GM19023 (cell line): ENCODE data around the gene NPEPPS.
"Not testable (repeated sequence)": the region's sequence is repeated elsewhere in the genome, so short reads cannot be mapped to it uniquely, and the experiment has no call there.

Experiments
- ATAC-seq: cut with Tn5 transposase; IDR thresholded peaks from one replicate; pipeline ENCODE4 v1.9.1; 2021; ENCODE audit warnings: mild to moderate bottlenecking, moderate library complexity; ENCODE audit not compliant: unreplicated experiment

The NPEPPS gene

DNA sequence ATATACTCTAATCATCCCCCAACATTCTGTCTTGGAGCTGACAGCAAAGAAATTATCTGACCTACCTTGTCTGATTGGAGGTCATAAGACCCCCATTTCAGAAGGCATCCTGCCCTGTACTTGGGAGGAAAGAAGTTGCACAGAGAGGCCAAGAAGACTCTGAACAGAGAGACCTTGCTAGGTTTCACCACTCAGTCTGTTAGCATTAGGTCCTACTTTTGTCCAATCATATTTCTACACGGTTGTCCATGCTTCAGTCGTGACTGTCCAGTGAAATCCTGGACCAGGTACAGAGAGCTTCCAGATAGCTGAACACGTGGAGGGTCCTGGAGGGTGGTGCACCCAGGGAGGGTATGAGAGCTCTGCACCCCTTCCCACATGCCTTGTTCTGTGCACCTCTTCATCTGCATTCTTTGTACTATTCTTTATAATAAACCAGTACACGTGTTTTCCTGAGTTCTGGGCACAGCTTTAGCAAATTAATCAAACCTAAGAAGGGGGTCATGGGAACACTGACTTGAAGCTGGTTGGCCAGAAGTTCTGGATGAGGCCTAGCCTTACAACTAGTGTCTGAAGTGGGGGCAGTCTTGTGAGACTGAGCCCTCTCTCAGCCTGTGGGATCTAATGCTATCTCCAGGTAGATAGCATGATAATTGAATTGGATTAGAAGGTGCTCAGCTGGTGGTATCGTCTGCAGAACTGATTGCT lies 30.9 kb downstream of the NPEPPS start:
- ATAC-seq: not testable (repeated sequence)

- not testable (repeated sequence) for ATAC-seq
Observed at GRCh38 chr17:47562406-47562705, 31.4 kb downstream of the NPEPPS start.

DNA sequence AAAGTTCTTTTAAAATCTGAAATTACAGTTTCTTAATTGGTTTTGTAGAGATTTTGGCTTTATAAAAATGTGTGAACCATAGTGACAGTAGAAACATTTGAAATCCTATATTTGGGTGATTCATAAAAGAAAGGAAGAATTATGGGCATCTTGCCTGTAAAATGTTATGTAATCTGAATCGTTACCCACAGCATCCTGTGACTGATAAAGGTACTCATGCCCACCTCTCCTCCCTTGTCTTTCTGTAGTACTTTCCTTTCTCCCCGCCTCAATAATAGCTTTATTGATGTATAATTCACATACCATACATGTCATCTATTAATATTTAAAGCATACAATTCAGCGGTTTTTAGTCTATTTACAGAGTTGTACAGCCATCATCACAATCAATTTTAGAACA lies 36.4 kb downstream of the NPEPPS start:
- not testable (repeated sequence) for ATAC-seq

- not testable (repeated sequence) for ATAC-seq
Observed at GRCh38 chr17:47572561-47572960, 41.7 kb downstream of the NPEPPS start.

- not testable (repeated sequence) for ATAC-seq
Observed at GRCh38 chr17:47582416-47582815, 51.5 kb downstream of the NPEPPS start.

DNA sequence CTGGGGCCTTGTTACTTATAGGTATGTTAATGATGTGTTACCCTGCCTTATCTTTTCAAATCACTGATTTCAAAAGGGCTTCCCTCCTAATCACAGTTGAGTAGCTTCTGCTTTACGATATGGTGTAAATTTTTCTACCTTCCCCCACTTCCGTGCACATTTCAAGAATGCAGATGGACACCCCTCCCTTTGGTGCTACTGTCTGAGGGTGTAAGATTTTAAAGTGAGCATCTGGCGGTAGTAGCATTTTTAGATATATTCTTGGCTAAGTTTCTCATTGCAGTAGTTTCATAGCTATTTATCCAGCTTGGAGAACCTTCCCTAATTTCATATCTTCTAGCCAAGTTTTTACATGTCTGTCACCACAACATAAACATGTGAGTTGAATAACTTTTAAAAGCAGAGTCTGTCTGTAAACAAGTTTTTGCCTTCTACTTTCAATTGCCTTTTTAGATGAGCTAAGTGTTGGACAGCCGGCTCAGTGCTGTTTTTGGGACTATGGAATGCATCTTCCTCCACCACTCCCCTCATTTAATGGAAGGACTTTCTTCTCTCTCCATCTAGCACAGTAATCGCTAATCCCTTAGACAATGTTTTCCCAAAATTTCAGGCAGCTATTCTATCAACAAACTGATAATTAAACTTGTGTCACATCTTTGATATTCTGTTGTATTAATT lies 55.6 kb downstream of the NPEPPS start:
- ATAC-seq: not testable (repeated sequence)

- not testable (repeated sequence) for ATAC-seq
Observed at GRCh38 chr17:47593522-47593921, 62.6 kb downstream of the NPEPPS start.

GRCh38 chr17:47603830-47604597 lies 73.1 kb downstream of the NPEPPS start:
- no peak for ATAC-seq

DNA sequence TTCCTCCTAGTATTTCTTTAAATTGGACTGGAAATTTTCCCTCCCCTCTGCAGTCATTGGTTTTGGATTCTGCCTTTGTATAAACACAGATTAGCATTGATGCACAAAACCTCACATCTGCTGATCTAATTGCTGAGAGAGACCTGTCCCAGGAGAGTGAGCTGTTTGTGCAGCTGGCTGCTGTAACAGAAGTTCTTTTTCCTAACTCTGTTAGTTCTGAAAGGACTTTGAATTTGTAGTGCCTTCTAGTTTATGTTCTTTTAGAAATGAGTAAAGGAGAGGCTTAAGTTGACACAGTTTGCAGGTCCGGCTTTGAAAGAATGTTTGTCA lies 73.7 kb downstream of the NPEPPS start:
- ATAC-seq: no peak

DNA sequence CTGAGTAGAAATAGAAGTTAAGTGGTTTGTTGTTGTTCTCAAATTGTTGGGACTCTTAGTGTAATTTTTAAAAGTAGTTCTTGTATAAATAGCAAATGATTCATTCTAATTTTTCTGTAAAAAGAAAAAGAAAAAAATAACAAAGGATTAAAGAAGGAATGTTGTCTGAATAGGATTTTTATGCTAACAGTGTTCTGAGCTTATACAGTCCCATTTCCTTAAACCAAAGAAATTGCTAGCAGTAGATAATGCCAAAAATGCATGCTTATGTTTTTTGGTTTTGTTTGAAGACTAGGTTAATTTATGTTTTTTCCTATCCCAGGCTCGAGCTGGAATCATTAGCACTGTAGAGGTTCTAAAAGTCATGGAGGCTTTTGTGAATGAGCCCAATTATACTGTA lies 74.1 kb downstream of the NPEPPS start:
- no peak for ATAC-seq

- no peak for ATAC-seq
Observed at GRCh38 chr17:47607481-47607880, 76.6 kb downstream of the NPEPPS start.

DNA sequence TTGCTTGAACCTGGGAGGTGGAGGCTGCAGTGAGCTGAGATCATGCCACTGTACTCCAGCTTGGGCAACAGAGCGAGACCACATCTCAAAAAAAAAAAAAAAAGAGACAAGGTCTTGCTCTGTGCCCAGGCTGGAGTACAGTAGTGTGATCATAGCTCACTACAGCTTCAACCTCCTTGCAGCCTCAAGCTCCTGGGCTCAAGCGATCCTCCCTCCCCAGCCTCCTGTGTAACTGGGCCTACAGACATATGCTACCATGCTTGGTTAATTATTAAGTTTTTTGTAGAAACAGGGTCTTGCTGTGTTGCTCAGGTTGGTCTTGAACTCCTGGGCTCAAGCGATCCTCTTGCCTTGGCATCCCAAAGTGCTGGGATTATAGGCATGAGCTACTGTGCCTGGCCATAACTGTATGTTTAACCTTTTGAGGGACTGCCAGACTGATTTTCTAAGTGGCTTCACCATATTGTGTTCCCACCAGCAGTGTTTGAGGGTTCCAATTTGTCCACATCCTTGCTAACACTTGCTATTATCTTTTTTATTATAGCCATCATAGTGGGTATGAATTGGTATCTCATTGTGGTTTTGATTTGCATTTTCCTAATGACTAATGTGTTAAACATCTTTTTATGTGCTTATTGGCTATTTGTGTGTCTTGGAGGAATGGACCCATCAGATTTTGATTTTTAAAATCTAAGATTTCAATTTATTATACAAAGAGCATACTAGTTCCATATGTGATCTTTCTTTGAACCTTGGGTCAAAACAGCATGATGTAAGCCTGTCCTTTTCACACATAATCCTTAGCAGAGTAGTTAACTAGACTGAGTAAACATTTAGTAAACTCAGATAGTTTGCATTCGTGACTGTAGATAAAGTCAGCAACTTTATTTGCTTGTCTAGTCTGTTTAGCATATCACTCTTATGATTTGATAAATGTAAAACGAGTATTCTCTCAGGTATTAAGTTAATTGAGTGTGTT lies 80.8 kb downstream of the NPEPPS start:
- ATAC-seq: no peak

DNA sequence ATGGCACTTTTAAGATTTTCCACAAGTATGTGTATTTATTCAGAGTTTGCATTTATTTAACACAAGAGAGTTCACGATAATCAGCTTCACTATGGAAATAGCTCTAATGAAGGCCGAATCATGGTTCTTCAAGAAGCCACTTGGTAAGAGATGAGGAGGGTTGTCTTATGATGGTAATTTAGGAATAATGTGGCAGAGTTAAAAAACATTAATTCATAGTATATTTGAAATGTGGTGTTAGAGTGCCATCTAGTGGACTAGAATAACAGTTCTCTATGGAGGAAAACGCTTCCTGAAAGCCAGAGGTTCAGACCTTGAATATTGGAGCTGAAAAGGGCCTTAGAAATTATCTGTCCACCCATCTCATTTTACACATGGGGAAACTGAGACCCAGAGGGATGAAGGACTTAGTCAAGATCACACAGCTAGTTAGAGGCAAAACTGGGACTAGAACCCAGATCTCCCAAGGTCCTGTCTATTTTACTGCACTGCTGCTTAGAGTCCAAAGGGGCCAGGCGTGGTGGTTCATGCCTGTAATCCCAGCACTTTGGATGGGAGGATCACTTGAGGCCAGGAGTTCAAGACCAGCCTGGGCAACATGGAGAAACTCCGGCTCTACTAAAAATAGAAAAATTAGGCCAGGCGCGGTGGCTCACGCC lies 85.0 kb downstream of the NPEPPS start:
- ATAC-seq: no peak

- ATAC-seq: no peak
Observed at GRCh38 chr17:47618410-47618809, 87.5 kb downstream of the NPEPPS start.

- no peak for ATAC-seq
Observed at GRCh38 chr17:47620503-47621245, 89.8 kb downstream of the NPEPPS start.

- ATAC-seq: no peak
Observed at GRCh38 chr17:47621293-47622179, 90.6 kb downstream of the NPEPPS start.

DNA sequence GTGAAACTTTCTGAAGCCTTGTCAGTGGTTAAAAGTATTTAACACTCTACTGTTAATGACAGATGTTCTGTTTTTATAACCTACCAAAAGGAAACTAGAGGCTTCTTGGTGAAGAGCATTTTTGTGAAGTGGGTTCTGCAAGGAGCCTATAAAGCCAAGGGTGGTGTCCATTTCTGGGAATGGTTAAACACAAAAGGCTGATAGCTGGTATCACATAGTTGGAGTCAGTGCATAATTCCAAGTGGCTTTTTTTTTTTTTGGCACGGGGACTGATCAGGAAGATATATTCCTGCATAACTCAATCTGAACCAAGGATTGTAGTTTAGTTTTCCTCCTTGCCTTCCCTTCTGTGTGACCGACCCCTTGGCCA lies 91.3 kb downstream of the NPEPPS start:
- no peak for ATAC-seq

GRCh38 chr17:47624727-47625068 lies 93.8 kb downstream of the NPEPPS start:
- no peak for ATAC-seq

- ATAC-seq: no peak
Observed at GRCh38 chr17:47628014-47628566, 97.2 kb downstream of the NPEPPS start.
